Measurements from ENCODE around the gene ANXA1.
A peak's percentile ranks its signal among the peaks of the same experiment; 100 is the strongest.

The ANXA1 gene

DNA sequence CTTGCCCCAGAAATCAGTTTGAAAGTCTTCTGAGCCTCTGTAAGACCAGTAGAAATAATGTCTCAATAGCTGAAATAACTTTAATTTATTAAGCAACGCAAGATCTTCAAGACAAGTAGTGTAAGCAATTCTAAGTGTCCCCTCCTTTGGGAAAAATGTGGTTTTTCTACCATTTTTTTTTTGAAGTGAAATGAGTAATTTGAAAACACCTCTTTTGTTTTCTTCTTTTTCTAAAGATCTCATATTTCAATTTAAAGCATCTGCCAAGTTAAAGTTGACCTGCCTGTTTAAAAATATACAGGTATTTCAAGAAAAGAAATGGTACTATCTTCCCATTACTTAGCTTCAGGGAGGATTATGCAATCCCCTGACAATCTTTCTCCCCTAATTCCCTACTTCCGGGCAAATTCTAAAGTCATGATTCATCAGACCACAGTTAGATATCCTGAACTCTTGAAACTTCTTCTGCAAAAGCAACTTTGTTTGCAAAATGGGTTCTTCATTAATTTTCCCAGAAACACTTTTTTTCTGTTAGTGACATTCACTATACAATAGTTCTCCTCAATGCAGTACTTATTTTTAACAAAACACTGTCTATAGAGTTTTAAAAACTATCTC lies 7.8 kb upstream of the ANXA1 start:
- Histone ChIP-seq H3K27me3 (ENCODE audit: low read depth, low read length) (no peaks in the 10 kb centered on the region), H3K36me3 (ENCODE audit: control insufficient read depth in 1 of 2, insufficient read depth in 2 of 2, low read length in 2 of 2) (no peaks in the 10 kb centered on the region), H3K9me3 (ENCODE audit: control insufficient read depth in 1 of 2, low read length in 2 of 2) (no peaks in the 10 kb centered on the region), H3K4me1 (ENCODE audit: control insufficient read depth in 1 of 2, insufficient read depth in 2 of 2, low read length in 2 of 2) (peaks cover 6 to 23% of the 10 kb centered on the region in 2 donors), H3K27ac (ENCODE audit: low read length) (no peak overlapping the region), H3K4me3 (ENCODE audit: low read depth in 1 of 2, low read length in 2 of 2) (no peak overlapping the region)

DNA sequence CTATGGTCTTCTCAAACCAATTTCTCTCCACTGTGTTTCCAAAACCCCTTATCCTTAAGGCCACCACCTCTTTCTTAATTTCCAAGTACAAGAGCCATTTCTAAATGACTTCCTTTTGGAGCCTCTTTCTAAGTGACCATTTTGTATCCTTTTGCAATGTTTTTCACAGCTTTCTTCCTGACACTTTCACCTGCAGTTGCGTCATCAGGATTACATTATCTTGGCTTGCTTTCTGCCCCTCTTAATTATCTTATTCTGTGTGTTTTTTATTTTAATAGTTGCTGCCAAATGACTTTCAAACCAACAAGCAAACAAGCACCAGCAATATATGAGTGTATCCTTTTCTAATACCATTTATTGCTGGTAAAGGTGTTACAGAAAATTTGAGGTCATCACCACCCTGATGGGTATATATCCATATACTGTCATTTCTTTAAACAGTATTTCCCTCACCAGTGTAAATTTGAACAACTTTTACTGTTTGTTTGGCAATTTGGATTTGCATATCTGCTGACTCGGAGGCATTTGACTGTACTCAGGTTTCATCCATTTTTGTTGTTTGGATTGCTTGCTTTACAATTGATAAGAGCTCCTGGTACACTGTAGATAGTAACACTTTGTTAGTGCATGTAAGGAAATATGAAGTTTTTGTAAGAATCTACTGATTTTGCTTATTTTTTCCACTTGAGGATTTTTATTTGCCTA lies 5.4 kb upstream of the ANXA1 start:
- H3K9me3 ChIP-seq (ENCODE audit: control insufficient read depth in 1 of 2, low read length in 2 of 2), result no peaks in the 10 kb centered on the region
- no peak overlapping the region for H3K27ac ChIP-seq (ENCODE audit: low read length)
- no peak overlapping the region for H3K4me3 ChIP-seq (ENCODE audit: low read depth in 1 of 2, low read length in 2 of 2)
- H3K4me1 ChIP-seq (ENCODE audit: control insufficient read depth in 1 of 2, insufficient read depth in 2 of 2, low read length in 2 of 2), result peaks cover 14 to 32% of the 10 kb centered on the region in 2 donors
- H3K36me3 ChIP-seq (ENCODE audit: control insufficient read depth in 1 of 2, insufficient read depth in 2 of 2, low read length in 2 of 2), result no peaks in the 10 kb centered on the region
- H3K27me3 ChIP-seq (ENCODE audit: low read depth, low read length), result no peaks in the 10 kb centered on the region

DNA sequence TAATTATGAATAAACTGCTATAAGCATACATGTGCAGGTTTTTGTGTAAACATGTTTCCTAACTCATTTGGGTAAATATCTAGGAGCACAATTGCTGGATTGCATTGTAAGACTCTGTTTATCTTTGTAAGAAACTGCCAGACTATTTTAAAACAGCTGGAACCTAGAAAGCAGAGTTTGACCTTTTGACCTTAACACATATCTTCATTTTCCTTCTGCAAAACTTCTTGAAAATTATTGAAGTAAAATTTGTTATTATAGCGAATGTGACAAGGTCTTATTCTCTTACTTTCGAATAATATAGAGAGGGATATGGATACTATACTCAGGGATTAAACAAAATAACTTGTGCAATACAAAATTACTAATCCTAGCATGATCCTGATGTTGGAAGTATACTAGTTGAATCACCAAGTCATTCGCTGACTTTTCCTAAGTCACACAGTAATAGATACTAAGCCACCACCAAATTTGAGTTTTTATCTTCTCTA lies 3.2 kb upstream of the ANXA1 start:
- H3K9me3 ChIP-seq (ENCODE audit: control insufficient read depth in 1 of 2, low read length in 2 of 2), result no peaks in the 10 kb centered on the region
- peaks cover 0 to 5% of the 10 kb centered on the region in 2 donors for H3K36me3 ChIP-seq (ENCODE audit: control insufficient read depth in 1 of 2, insufficient read depth in 2 of 2, low read length in 2 of 2)
- no peak overlapping the region for H3K4me3 ChIP-seq (ENCODE audit: low read depth in 1 of 2, low read length in 2 of 2)
- H3K27me3 ChIP-seq (ENCODE audit: low read depth, low read length), result no peaks in the 10 kb centered on the region
- H3K27ac ChIP-seq (ENCODE audit: low read length), result peak overlapping the region; percentile 83
- H3K4me1 ChIP-seq (ENCODE audit: control insufficient read depth in 1 of 2, insufficient read depth in 2 of 2, low read length in 2 of 2), result peaks cover 15 to 31% of the 10 kb centered on the region in 2 donors

DNA sequence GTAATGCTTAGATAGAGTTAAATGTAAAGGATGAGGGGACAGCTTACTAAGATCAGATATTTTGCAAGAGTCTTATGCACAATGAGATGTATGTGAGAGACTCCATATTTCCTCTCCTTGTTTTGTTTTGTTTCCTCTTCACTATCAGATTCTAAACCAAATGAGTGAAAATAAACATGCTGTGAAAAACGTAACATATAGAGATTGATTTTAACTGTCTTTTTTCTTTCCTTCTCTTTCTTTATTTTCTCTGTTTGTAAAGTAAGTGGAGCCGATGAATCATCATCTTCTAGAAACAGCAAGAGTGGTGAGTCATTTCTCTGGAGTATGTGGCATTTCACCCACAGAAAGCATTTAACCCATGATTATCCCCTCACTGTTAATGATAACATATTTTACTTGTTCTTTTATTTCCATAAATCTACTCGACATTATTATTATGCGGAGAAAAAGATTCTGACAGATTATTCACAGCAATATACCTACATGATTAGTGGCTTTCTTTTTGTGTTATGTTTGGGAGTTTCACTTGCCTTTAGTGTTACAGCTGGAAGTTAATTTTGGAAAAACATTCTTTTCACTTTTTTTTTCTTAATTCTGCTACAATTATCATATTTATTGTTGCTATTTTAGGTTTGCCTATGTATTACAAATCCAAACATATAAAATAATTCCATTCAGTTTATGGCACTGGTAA lies 2.1 kb upstream of the ANXA1 start:
- peak overlapping the region in 1 of 2 donors; percentile 22 for H3K4me3 ChIP-seq (ENCODE audit: low read depth in 1 of 2, low read length in 2 of 2)
- H3K36me3 ChIP-seq (ENCODE audit: control insufficient read depth in 1 of 2, insufficient read depth in 2 of 2, low read length in 2 of 2), result peaks cover 0 to 12% of the 10 kb centered on the region in 2 donors
- peaks cover 15 to 20% of the 10 kb centered on the region in 2 donors for H3K4me1 ChIP-seq (ENCODE audit: control insufficient read depth in 1 of 2, insufficient read depth in 2 of 2, low read length in 2 of 2)
- H3K27me3 ChIP-seq (ENCODE audit: low read depth, low read length), result no peaks in the 10 kb centered on the region
- peak overlapping the region; percentile 83 for H3K27ac ChIP-seq (ENCODE audit: low read length)
- no peaks in the 10 kb centered on the region for H3K9me3 ChIP-seq (ENCODE audit: control insufficient read depth in 1 of 2, low read length in 2 of 2)

DNA sequence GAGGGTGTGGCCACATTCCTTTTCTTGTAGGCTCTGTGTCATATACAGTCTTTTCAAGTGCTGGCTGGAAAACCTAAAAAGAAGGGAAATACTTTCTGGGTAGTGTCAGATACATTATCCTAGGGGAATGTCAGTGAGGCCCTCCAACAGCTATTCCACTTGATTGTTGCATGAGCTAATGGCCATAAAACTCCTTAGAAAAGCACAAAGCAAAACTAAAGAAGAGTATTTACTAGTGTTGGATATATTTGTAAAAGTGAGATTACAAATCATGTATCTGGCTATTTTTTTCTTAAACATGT lies 829 bp downstream of the ANXA1 start:
- Histone ChIP-seq H3K4me1 (ENCODE audit: control insufficient read depth in 1 of 2, insufficient read depth in 2 of 2, low read length in 2 of 2) (peaks cover 15 to 18% of the 10 kb centered on the region in 2 donors), H3K27ac (ENCODE audit: low read length) (peak overlapping the region; percentile 93), H3K27me3 (ENCODE audit: low read depth, low read length) (no peaks in the 10 kb centered on the region), H3K4me3 (ENCODE audit: low read depth in 1 of 2, low read length in 2 of 2) (peak overlapping the region; percentile 62 to 74), H3K36me3 (ENCODE audit: control insufficient read depth in 1 of 2, insufficient read depth in 2 of 2, low read length in 2 of 2) (peaks cover 0 to 12% of the 10 kb centered on the region in 2 donors), H3K9me3 (ENCODE audit: control insufficient read depth in 1 of 2, low read length in 2 of 2) (no peaks in the 10 kb centered on the region)

DNA sequence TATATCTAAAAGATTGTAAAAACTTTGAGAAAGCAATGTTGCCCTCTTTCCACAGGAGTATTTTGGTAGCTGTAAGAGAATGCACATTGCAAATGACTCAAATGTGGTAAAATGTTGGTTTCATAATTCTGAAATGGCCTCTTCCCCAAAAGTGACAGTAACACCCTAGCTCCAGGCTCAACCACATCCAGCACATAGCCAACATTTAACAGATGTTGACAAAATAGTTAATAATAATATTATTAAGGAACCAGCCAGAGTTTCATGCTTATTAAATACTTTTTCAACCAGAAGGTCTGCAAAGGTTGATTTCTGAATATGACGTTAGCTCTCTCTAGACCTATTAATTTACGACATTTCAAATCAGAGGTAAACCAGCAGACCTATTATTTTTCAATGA lies 1.3 kb downstream of the ANXA1 start:
- peaks cover 15 to 18% of the 10 kb centered on the region in 2 donors for H3K4me1 ChIP-seq (ENCODE audit: control insufficient read depth in 1 of 2, insufficient read depth in 2 of 2, low read length in 2 of 2)
- H3K36me3 ChIP-seq (ENCODE audit: control insufficient read depth in 1 of 2, insufficient read depth in 2 of 2, low read length in 2 of 2), result peaks cover 0 to 12% of the 10 kb centered on the region in 2 donors
- H3K27me3 ChIP-seq (ENCODE audit: low read depth, low read length), result no peaks in the 10 kb centered on the region
- no peaks in the 10 kb centered on the region for H3K9me3 ChIP-seq (ENCODE audit: control insufficient read depth in 1 of 2, low read length in 2 of 2)
- H3K4me3 ChIP-seq (ENCODE audit: low read depth in 1 of 2, low read length in 2 of 2), result peak overlapping the region; percentile 62 to 74
- H3K27ac ChIP-seq (ENCODE audit: low read length), result peak overlapping the region; percentile 93

DNA sequence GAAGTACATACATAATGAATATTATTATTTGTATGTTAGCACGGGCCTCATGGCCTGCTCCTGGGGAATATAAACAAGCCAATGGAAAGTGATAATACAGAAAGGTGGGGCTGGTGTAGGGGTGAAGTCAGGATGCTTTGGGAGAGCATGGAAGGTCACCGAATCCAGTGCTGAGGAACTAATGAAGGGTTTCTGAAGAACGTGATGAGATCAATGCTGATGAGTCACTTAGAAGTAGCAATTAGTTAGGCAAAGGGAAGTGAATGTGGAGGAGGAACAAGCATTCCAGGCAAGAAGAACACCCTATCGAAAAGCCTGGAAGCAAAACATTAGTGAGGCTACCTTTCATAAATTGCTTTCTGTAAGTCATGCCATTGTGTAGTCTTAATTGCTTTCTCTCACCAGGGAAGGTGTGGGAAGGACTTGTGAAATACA lies 2.1 kb downstream of the ANXA1 start:
- H3K4me1 ChIP-seq (ENCODE audit: control insufficient read depth in 1 of 2, insufficient read depth in 2 of 2, low read length in 2 of 2), result peaks cover 9% of the 10 kb centered on the region in 2 donors
- peak overlapping the region; percentile 62 to 74 for H3K4me3 ChIP-seq (ENCODE audit: low read depth in 1 of 2, low read length in 2 of 2)
- H3K9me3 ChIP-seq (ENCODE audit: control insufficient read depth in 1 of 2, low read length in 2 of 2), result no peaks in the 10 kb centered on the region
- peak overlapping the region; percentile 93 for H3K27ac ChIP-seq (ENCODE audit: low read length)
- no peaks in the 10 kb centered on the region for H3K27me3 ChIP-seq (ENCODE audit: low read depth, low read length)
- H3K36me3 ChIP-seq (ENCODE audit: control insufficient read depth in 1 of 2, insufficient read depth in 2 of 2, low read length in 2 of 2), result peaks cover 0 to 12% of the 10 kb centered on the region in 2 donors

DNA sequence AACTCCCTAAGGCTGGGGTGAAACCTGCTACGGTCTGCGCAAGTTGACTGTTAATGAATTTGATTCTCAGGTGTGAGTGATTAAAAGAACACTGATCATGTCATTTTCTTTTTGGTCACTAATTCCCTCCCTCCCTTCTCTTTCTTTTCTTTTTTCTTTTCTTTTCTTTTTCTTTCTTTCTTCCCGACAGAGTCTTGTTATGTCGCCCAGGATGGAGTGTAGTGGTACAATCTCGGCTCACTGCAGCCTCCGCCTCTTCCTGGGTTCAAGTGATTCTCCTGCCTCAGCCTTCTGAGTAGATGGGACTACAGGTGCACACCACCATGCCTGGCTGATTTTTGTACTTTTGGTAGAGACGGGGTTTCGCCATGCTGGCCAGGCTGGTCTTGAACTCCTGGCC lies 2.6 kb downstream of the ANXA1 start:
- H3K27me3 ChIP-seq (ENCODE audit: low read depth, low read length), result no peaks in the 10 kb centered on the region
- H3K4me1 ChIP-seq (ENCODE audit: control insufficient read depth in 1 of 2, insufficient read depth in 2 of 2, low read length in 2 of 2), result peaks cover 4 to 5% of the 10 kb centered on the region in 2 donors
- peak overlapping the region; percentile 62 to 74 for H3K4me3 ChIP-seq (ENCODE audit: low read depth in 1 of 2, low read length in 2 of 2)
- peak overlapping the region; percentile 93 for H3K27ac ChIP-seq (ENCODE audit: low read length)
- no peaks in the 10 kb centered on the region for H3K9me3 ChIP-seq (ENCODE audit: control insufficient read depth in 1 of 2, low read length in 2 of 2)
- H3K36me3 ChIP-seq (ENCODE audit: control insufficient read depth in 1 of 2, insufficient read depth in 2 of 2, low read length in 2 of 2), result peaks cover 3 to 12% of the 10 kb centered on the region in 2 donors

DNA sequence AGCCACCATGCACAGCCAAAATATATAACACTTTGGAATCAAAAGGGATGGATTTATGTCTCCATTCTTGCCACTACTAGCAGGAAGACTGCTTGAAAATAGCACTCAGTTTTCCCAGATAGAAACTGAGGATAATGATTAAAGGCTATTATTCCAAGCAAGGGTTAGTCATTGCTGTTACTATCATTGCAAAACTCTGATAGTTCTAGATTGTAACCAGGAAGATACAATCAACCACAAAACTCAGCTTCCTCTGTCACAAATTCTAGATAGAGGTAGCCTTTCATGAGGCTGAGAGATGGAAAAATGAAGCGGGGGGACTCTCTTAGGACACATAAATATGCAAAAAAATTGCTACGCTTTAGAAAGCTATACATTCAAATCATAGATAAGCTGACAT lies 3.1 kb downstream of the ANXA1 start:
- Histone ChIP-seq H3K4me3 (ENCODE audit: low read depth in 1 of 2, low read length in 2 of 2) (peak overlapping the region; percentile 62 to 74), H3K9me3 (ENCODE audit: control insufficient read depth in 1 of 2, low read length in 2 of 2) (no peaks in the 10 kb centered on the region), H3K36me3 (ENCODE audit: control insufficient read depth in 1 of 2, insufficient read depth in 2 of 2, low read length in 2 of 2) (peaks cover 4 to 12% of the 10 kb centered on the region in 2 donors), H3K27me3 (ENCODE audit: low read depth, low read length) (no peaks in the 10 kb centered on the region), H3K4me1 (ENCODE audit: control insufficient read depth in 1 of 2, insufficient read depth in 2 of 2, low read length in 2 of 2) (peaks cover 4% of the 10 kb centered on the region in 2 donors), H3K27ac (ENCODE audit: low read length) (no peak overlapping the region)

DNA sequence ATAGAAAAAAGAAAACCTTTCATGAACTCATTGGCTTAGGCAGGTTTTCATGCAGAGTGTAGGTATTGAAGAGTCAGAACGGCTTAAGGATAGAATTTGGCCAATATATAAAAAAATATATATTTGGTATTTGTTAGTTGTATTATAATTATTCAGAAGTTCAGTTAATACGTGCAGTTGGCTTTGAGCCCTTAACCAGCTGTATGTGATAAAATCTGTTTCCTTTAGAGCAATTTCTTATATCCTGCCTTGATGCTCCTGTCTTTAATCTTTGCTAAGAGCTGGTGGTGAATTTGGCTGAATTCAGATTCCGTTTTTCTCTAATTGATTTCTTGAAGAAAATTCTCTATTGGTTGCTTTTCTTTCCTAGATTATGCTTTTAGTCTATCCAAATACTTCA lies 3.7 kb downstream of the ANXA1 start:
- Histone ChIP-seq H3K36me3 (ENCODE audit: control insufficient read depth in 1 of 2, insufficient read depth in 2 of 2, low read length in 2 of 2) (peaks cover 11 to 14% of the 10 kb centered on the region in 2 donors), H3K27ac (ENCODE audit: low read length) (no peak overlapping the region), H3K9me3 (ENCODE audit: control insufficient read depth in 1 of 2, low read length in 2 of 2) (no peaks in the 10 kb centered on the region), H3K4me1 (ENCODE audit: control insufficient read depth in 1 of 2, insufficient read depth in 2 of 2, low read length in 2 of 2) (peaks cover 0 to 4% of the 10 kb centered on the region in 2 donors), H3K4me3 (ENCODE audit: low read depth in 1 of 2, low read length in 2 of 2) (peak overlapping the region; percentile 8 to 74), H3K27me3 (ENCODE audit: low read depth, low read length) (no peaks in the 10 kb centered on the region)
